HG02938 (cell line): ENCODE results near the gene CSNK1A1.

Experiments used
- ATAC-seq: cut with Tn5 transposase; IDR thresholded peaks from one replicate; pipeline ENCODE4 v1.9.1; 2021; ENCODE audit warnings: mild to moderate bottlenecking, moderate library complexity; ENCODE audit not compliant: unreplicated experiment

Gene CSNK1A1

DNA sequence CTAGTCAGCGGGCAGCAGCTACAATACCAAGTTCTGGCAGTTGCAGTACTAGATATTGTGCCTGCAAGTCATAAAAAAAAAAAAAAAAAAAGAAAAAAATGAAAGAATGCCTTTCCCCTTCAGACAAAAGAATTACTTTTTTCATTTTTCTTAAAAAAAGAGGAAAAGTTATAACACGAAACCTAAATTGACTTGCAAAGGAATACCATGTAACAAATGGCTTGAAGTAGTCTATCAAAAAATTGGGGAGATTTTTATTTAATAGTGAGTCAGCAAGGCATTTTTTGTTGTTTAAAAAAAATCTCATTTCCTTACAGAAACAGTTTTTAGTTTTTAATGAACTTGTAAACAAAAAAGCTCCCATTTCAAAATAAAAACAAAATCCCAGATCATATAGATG is 55.6 kb downstream of the CSNK1A1 start:
- no peak for ATAC-seq

DNA sequence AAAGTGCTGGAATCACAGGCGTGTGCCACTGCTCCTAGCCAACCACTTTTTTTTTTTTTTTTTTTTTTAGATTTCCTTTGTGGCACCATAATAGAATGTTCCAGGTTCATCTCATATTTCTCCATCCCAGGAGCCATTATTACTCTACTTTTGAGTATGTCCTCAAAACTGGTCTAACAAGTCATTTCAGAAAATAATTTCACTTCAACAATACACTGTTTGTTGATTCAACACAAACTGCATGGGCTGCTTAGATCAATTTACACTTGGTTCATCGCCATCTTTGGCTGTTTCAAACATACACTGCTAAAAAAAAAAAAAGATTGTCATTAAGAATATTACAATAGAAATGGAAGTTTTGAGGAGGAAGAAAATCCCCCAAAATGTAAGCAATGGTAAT is 57.9 kb downstream of the CSNK1A1 start:
- no peak for ATAC-seq

DNA sequence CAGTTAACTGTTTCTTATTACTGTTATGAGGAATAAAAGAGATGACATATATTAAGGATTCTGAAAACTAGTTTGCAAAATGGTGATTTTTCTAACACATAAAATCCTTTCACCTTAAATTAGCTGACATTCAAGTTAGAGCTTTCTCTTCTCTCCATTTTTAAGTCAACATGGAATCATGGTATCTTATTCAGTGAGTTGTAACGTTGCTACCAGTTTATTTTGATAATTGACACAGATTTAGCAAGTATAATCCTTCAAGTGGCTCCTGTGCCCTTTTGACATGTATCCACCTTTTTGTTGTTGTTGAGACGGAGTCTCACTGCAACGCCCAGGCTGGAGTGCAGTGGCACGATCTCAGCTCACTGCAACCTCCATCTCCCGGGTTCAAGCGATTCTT is 58.5 kb downstream of the CSNK1A1 start:
- no peak for ATAC-seq

DNA sequence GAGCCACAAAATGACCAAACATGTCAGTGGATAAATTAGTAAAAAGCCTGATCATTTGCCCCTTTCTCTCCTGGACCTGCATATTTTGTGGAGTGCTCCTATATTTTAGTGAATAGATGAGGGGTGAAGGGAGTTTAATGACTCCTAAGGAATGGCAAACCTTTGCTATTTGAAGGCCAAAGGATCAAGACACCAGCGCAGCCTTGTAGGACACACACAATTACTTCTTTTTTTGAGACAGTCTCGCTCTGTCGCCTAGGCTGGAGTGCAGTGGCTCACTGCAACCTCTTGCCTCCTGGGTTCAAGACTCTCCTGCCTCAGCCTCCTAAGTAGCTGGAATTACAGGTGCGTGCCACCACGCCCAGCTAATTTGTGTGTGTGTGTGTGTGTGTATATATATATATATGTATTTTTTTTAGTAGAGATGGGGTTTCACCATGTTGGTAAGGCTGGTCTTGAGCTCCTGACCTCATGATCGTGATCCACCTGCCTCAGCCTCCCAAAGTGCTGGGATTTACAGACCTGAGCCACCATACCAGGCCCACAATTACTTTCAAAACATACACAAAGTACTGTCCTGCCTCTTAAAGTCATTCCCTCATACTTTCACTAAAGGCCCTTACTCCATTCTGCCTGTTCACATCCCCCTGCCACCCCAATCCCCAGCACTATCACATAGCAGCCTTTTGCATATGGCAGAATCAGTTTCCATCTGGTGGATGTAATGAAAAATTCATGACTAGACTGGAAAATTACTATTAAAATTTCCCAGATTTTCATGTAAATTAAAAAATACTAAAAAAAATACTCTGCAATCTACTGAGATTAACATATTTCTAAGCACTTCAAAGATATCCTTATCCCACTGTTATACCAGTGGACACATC is 60.4 kb downstream of the CSNK1A1 start:
- ATAC-seq, result no peak

DNA sequence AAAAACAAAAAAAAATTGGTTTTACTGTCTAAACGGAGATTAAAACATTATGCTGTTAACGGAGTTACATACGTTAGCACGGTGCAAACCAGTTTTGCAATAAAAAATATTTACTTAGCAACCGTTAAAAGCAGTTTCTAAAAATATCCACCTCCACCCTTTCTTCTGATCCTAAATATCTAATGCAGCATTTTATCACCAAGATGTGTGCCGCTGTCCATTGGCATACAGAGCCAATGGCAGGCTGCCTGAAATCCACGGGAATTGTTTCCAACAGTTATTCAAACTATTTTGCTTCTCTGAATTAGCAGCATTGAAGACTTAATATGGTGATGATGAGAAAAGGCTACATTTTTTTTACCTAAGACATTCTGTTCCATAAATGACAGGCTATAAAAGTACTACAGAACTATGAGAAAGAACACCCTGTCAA is 61.6 kb downstream of the CSNK1A1 start:
- ATAC-seq, result no peak

DNA sequence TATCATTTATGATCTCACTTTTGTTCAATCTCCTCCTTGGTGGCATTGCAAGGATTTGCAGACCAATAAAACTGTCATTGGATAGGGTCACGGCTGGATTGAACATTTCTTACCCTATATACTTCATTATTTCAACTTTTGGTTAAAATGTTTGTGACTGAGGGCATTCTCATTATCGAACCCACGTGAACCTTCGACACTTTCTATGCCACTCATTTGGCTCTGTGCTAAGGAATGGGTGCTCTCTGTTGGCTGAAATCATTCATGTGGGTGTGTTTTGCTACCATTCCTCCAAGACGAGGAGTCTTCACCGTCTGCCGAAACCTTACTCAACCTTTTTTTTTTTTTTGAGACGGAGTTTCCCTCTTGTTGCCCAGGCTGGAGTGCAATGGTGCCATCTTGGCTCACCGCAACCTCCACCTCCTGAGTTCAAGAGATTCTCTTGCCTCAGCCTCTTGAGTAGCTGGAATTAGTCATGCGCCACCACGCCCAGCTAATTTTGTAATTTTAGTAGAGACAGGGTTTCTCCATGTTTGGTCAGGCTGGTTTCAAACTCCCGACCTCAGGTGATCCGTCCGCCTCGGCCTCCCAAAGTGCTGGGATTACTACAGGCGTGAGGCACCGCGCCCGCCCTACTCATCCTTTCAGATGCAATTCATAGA is 62.5 kb downstream of the CSNK1A1 start:
- no peak for ATAC-seq

DNA sequence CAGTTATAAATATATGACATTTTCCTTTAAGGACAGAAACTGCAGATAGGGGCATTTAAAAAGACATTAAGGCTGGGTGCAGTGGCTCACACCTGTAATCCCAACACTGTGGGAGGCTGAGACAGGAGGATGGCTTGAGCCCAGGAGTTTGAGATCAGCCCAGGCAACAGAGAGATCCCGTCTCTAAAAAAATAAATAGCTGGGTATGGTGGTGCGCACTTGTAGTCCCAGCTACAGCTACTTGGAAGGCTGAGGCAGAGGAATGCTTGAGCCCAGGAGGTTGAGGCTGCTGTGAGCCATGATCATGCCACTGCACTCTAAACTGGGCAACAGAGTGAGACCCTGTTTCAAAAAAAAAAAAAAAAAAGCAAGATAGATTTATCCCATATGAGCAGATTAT is 63.6 kb downstream of the CSNK1A1 start:
- ATAC-seq, result no peak

DNA sequence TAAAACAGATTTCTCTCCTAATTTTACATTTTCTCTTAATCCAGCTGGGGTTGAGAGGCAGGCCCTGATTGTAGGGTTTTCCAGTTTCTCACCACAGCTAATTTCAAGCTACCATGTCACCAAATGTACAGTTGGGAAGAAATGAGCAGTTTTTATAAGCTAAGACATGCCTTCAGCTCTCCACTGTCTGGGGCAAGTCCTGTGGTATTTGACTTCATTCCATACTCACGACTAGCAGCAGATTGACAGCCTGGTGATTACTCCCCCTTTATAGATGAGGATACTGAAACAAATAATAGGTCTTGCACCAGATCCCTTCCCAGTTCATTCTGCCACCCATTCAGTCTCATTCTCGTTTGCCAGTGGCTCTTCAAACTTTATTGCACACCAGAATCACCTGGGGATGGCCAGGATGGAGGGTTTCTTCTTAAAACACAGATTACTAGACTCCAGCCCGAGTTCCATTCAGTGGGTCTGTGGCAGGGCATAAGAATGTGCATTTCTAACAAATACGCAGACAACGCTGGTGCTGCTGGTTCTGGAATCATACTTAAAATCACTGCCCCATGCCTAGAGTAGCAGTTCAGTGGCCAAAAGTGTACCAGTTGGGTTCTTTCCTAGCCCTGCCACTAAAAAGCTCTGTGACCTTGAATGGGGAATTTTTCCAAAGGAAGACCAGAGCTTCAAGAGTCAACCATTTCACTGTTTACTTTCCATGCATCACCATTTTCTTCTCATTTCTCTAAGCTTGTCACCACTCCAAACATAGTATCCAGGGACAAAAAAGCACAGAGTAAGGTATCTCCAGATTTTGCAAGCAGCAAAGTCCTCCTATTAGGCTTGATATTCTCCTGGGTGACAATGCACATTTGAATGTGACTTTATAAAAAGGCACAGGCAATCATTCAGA is 64.3 kb downstream of the CSNK1A1 start:
- no peak for ATAC-seq

DNA sequence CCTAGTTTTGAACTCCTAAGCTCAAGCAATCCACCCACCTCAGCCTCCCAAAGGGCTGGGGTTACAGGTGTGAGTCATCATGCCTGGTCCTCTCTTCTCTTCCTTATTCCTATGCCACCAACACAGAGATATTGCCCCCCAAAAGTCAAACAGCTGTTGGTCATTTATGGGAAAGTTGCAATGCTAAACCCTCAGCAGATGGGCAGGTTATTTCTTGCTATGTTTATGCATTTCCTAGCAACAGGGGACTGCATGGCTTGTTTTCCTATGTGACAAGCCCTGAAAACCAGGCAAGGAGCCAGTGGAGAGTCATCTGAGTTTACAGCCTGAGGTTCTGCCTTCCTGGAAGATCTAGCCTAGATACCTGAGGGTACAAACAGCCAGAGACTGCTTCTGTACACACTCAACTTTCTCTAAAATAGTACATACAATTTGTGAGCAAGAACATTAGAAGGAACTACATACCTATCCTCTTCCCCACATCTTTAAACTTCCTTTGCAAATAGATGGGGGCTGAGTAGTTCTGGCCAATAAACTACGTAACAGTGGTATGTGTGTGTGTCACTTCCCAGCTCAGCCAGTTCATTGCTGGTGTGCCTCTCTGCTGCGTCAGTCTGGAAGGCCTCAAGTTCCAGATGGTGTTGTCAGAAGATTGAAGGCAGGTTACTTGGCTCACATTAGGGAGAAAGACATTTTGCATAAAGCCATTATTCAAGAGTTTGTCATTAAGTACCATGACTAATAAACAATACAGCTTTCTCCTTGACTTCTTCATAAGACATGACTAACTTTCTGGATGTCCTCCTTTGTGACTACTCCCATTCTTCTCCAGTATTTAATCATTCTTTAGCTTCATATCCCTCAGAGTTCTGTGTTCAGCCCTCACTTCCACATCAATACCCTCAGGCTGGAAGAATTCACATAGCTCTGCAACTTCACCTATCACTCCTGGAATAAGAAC is 65.3 kb downstream of the CSNK1A1 start:
- no peak for ATAC-seq

DNA sequence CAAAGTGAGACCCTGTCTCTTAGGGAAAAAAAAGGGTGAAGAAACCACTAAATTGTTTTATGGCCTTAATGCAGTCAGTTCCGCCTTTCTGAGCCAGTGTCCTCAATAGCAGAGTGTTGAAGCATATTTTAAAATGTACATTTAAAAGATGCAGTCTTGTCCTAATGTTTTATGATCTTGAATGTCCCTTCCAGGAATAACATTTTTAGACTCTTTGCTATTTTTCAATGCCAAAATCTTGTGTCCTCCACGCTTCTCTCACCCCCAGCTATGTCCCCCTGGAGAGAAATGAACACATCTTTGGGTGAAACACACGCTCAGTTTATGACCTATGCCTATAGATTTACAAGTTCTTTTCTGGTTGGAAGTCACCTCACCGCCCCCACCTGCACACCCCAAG is 69.8 kb downstream of the CSNK1A1 start:
- ATAC-seq, result no peak

DNA sequence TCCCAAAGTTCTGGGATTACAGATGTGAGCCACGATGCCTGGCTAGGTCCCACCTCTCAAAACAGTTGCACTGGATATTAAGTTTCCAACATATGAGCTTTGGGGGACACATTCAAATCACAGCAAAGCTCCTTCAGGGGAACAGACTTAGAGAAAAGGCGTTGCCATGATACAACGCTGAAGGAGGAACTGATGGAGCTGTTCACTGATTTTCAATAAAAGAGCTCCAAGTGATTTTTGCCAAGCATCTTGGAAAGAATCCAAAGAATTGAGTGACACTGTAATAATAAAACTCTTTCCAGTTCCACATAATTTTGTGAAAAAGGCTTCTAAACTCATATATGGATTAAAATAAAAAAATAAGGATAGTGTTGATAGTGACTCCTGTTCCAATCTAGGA is 72.5 kb downstream of the CSNK1A1 start:
- ATAC-seq, result no peak

DNA sequence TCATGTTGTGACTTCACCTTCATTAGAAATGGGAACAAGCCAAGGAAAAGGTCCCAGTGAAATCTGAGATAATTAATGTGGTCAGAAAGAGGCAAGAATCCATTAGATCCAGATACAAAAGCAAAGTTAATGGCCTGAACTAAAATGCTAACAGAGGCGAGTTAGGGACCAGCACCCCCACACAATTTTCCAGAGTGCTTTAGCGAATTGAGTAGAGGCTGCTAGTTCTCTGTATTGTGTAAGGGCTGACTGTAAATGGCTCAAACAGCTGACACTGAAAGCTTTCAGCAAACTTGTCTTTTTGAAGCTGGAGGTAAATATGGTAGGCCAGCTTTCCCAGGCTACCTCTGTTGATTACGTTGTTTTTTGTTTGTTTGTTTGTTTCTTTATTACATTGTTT is 75.5 kb downstream of the CSNK1A1 start:
- ATAC-seq, result no peak

DNA sequence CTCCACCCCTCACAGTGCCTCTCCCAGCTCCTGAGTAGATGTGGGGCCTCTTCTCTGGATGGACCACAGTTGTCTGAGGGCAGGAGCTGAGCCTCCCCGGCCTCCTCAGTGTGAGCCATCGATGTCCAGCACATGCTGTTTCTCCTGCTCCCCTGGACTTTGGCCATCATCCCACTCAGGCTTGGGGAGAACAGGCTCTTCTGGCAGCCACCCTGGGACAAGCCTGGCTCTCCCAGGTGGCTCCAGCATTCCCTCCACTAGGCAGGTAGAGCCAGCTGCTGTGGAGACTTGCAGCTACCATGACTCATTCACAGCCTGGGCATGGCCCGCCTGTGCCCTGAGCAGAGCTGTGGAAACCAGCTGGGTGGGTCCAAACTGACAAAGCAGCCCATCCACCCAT is 77.0 kb downstream of the CSNK1A1 start:
- no peak for ATAC-seq

DNA sequence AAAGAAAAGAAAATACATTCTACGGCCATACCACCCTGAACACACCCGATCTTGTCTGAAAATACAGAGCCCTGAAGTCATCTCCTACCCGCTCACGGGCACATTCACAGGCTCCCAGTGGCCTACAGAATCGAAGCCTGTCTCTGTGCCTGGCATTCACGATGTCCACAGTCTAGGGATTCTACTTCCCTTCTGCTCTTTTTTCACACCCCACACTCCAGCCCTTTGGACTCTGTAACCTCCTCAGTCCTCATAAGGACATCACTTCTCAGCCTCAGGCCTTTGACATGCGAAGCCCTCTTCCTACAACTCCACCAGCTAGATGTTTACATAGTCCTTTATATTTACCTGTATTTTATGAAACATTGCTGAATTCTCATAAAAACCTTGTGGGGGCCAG is 77.8 kb downstream of the CSNK1A1 start:
- no peak for ATAC-seq

DNA sequence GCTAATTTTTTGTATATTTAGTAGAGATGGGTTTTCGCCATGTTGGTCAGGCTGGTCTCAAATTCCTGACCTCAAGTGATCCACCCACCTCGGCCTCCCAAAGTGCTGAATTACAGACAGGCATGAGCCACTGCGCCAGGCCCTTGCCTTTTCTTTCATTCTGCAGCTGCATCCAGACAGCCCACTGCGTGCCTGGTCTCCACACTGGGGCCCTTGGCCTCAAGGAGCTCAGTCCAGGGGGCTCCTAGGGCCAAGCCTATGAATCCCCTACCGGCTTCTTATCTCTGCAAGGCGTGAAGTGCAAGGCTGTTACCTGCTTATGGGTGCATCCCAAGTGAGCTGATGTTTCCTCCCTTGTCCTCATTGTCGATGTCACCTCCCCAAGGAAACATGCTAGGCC is 78.8 kb downstream of the CSNK1A1 start:
- no peak for ATAC-seq

DNA sequence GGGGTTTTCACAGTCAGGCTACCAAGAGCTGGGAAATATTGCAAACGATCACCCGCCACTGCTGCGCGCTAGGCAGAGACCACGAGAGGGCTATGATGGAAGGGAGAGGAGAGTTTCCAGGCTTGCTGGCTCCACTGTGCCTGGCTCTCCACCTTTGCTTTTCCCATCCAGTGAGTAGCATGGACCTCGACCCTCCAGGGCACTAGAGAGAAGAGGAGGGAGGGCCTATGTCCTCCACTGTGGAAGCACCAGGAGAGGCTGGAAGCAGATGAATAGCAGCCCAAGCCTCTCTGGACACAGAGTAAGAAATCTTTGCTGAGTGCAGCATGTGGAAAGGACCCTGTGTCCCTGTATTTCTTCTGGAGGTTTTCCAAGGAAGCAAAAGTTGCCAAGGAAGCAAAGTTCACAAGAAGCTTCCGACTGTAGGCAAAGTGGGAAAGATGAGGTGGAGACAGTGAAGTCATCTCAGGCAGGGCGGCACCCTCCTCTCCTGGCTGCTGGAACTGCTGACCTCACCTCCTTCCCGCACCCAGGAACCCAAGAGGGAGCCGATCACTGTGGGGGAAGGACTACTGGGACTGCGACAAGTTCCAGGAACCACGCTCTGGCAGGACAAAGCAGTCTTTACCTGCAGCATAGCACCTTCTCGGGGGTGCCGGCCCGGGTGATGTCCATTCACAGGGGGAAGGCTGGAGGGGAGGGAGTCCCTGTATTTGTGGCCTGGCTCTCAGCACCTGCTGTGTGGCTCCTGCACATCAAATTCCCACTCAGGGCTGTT is 79.6 kb downstream of the CSNK1A1 start:
- ATAC-seq, result no peak

DNA sequence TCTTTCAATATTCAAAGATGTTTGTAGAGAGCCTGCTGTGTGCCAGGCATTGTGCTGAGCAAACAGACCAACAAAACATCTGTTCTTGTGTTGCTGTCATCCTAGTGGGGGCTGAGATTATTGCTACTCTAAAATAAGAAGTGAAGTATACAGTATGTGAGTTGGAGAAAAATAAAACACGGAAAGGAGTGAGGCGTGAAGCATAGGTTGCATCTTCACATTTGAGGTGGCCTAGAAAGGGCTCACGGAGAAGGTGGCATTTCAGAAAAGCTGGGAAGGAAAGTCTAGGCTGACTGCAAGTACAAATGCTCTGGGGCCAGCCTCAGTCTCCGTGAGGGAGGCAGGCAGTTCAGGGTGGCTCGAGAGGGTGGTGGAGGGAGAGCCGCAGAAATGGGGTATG is 80.3 kb downstream of the CSNK1A1 start:
- no peak for ATAC-seq

DNA sequence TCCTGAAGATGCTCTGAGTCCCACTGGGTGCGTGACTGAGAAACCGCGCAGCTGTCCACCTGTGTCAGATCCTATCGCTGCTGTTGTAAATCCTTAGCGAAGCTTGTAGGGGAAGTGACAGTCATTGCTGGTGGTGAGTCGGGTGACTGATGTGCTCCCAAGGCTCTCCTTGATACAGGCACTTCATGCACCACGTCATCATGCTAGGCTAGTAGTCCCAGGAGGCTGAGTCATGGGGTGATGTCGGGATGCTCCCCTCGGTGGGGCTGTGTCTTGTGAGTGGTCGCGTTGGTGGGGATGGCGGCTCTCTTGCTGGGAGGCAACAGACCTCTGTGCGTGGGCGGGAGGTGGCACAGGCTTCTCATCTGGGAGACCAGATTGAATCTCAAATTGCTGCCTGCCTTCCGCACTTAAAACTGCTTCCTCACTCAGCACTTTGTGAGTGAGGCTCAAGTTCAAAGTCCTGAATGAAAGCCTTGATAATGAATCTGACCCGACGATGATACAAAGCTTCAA is 84.7 kb downstream of the CSNK1A1 start:
- ATAC-seq, result no peak

DNA sequence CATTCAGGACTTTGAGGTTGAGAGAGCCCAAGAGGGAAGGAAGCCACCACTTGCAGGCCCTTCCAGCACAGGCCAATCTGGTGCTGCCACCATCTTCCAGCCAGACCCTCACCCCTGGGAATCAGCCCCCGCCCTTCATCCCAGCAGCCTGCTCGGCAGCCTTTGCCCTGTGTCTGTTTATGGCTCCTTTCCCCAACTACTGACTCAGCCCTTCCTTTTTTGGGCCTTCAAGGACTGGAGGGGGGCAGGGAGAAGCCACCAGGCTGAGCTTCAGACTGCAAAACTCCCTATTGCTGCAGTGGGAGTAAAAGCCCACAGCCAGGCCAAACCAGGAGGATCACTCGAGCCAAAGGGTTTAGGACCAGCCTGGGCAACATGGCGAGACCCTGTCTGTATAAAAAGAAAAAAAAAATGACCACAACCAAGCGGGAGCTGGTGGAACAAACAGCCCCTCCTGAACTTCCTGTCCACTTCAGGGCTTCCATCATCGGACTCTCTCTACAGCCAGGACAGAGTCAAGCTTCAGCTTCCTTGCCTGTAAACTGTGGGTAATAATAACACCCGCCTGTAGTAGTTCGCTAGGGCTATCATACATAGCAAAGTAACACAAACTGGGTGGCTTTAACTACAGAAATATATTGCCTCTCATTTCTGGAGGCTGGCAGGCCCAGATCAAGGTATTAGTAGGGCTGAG is 86.3 kb downstream of the CSNK1A1 start:
- no peak for ATAC-seq
